NK-92 treated with Interleukin-12 subunit alpha and Interleukin-12 subunit beta, amount 100 ng/mL, for 24 hours (cell line): ENCODE results near the gene ARHGEF37.

Experiments used
- DNase-seq: peaks from one replicate; lab custom pipeline; 2025; lab: John Stamatoyannopoulos, UW

Gene ARHGEF37

GRCh38 chr5:149600932-149601331 lies 19.6 kb downstream of the ARHGEF37 start:
- no peak for DNase-seq

- DNase-seq, result no peak
Observed at GRCh38 chr5:149603210-149603609, 21.9 kb downstream of the ARHGEF37 start.

GRCh38 chr5:149603920-149604319 lies 22.6 kb downstream of the ARHGEF37 start:
- DNase-seq, result no peak

DNA sequence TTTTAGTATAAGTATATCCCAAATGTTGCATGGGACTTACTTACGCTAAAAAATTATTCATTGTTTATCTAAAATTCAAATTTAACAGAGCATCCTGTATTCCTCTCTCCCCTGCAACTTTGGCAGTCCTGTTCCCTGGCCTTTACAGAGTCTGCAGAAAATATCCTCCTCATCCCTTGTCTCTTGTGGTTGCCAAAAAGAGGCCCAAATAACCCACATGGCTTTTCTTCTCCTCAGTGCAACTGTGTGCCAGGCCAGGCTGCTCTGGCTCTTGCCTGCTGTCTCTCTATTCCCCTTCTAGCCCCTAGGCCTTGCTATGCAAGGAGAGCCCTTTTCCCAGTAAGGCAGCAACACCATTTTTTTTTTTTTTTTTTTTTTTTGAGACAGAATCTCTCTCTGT lies 23.0 kb downstream of the ARHGEF37 start:
- DNase-seq, result no peak

GRCh38 chr5:149605354-149605997 lies 24.2 kb downstream of the ARHGEF37 start:
- no peak for DNase-seq

- peak; percentile 29 for DNase-seq
Observed at GRCh38 chr5:149605998-149606724, 24.9 kb downstream of the ARHGEF37 start.

DNA sequence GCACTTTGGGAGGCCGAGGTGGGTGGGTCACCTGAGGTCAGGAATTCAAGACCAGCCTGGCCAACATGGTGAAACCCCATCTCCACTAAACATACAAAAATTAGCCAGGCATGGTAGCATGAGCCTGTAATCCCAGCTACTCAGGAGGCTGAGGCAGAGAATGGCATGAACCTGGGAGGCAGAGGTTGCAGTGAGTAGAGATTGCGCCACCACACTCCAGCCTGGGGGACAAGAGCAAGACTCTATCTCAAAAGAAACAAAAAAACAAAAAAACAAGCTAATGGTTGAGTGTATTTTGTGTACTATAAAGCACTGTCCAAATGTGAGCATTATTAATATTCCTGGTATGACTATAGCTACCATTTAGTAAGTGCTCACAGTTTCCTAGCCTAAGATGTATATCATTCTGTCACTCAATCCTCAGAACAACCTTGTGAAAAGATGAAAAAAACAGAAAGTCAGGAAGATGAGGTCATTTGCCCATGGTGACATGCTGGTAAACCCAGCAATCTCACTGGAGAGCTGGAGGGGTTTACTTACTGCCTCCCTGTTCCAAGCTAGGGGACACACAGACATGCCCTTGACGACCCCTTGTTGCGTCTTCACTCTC lies 27.7 kb downstream of the ARHGEF37 start:
- no peak for DNase-seq

DNA sequence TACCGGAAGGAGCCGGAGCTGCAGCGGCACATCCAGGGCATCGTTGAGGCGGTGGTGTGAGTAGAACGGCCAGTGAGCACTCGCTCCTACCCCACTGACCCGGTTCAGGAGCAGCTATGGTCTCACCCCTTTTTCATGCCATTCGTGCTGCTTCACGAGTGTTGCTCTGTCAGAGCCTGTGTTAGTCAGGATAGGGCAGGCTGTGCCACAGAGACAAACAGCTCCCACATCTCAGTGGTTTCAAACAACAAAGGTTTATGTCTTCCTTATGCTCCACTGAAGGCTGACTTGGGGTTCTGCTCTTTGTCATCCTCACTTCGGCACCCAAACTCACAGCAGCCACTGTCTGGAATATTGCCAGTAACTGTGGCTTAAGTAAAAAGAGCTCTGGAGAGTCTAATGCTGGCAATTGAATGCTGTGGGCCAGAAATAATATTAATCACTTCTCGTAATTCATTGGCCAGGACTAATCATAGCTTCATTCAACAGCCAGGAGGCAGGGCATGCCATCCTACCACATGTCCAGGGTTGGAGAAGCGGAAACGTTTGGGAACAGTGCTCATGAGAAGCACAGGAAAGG lies 28.4 kb downstream of the ARHGEF37 start:
- no peak for DNase-seq

- no peak for DNase-seq
Observed at GRCh38 chr5:149610589-149611255, 29.4 kb downstream of the ARHGEF37 start.

DNA sequence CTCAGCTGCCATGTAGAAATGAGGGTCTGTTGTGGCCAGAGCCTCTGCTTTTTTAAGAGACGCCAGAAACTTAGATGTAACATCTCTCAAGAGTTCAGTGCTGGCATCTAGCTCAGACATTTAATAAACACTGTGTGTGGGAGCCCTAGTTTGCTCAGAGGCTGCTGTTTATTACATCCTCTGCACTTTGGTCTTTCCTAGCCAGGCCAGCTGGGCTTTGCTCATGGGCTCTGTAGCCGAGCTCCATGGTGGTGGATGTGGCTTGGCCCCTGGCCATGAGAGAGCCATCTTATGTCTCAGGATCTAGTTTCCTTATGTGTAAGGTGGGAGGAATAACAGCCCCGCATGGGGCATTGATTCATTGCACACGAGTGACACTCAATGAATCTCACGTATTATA lies 30.0 kb downstream of the ARHGEF37 start:
- no peak for DNase-seq

DNA sequence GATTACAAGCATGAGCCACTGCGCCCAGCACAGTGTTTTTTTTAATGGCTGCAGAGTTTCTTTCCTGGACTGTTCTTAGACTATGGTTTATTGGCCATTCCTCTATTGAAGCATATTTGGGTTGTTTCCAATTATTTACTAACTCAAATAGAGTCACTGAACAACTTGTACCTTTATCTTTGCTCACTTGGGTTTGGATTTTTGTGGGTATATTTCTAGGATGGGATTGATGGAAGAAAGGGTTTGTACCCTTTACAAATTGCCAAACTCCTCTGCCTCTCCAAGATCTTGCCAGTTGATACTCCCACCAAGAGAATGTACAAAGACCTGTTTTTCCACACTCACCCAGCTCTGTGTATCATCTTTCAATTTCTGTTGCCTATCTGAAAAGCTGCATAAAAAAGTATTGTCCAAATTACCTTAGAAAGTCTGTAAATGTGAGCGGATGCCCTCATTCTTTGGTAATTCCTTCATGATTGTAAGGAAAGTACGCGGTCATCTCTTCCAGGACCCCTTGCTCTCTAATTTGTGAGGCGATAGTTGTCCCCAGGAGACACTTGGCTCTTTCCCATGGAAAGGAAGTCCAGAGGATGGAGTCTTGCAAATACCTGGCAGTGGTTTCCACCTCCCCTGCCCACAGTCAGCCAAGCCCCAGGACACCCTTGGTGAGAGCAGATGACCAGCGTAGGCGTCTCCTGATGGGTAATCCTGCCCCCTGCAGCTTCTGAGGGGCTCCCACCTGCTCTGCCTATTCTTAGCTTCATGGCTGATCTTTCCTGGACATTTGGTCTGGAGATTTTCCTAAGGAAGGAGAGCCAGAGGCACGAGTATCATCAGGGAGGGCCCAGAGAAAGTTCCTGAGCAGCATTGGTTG lies 33.0 kb downstream of the ARHGEF37 start:
- no peak for DNase-seq

DNA sequence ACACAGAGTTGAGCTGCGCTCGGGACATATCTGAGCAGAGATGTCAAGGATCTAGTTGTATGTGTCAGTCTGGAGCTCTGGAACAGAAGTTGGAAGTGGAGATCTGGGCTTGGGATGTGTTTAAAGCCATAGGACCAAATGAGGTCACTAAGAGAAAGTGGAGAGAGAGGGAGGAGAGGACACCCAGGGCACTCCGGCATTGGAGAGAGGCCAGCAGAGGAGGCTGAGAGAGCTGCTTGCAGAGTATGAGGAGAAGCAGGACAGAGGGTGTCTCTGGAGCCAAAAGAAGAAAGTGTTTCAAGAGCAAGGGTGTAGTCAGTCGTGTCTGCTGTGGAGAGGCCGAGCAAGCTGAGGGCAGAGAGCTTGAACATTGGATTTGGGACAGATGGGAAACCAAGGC lies 34.7 kb downstream of the ARHGEF37 start:
- DNase-seq, result no peak

- no peak for DNase-seq
Observed at GRCh38 chr5:149616727-149617285, 35.5 kb downstream of the ARHGEF37 start.

DNA sequence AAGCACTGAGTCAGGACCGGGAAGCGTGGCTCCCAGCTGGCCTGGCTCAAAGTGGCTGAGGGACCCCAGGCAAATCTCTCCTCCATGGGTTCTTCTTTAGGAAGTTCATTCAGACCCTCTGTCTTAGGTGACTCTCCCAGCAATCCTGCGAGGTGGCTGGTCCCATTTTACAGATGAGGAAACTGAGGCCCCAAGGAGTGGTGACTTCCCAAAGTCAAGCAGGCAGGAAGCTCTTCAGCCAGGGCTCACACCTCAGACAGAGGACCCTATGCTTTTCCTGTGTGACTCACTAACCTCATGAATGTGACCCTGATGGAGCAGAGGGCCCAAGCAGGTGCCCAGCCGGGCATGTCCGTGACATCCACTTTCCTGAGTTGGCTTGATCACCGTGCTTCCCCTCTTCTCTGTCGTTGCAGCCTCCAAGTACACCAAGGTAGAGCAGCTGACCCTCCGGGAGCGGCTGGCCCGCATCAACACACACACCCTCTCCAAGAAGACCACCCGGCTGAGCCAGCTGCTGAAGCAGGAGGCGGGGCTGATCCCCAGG lies 36.5 kb downstream of the ARHGEF37 start:
- DNase-seq, result no peak

GRCh38 chr5:149618581-149619248 lies 37.4 kb downstream of the ARHGEF37 start:
- no peak for DNase-seq

GRCh38 chr5:149621415-149622098 lies 40.3 kb downstream of the ARHGEF37 start:
- no peak for DNase-seq

GRCh38 chr5:149622466-149622865 lies 41.2 kb downstream of the ARHGEF37 start:
- DNase-seq, result no peak

DNA sequence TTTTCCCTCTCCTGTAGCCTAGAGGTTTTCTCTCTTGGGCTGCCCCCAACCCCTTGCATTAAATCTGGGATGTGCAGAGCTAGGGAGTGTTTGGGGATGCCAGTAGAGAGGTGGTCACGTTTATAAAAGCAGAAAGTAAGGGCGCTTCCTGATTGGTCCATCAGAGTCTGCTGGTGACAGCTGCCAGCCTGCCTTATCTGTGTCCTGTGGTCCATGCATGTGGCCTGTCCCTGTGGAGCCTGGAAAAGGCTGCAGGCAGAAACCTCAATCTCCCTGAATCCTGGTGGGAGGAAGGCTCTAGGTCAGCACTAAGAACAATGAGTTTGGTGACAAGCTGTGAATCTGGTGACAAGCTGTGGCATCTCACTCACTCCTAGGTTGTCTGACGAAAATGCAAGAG lies 42.2 kb downstream of the ARHGEF37 start:
- DNase-seq, result no peak

DNA sequence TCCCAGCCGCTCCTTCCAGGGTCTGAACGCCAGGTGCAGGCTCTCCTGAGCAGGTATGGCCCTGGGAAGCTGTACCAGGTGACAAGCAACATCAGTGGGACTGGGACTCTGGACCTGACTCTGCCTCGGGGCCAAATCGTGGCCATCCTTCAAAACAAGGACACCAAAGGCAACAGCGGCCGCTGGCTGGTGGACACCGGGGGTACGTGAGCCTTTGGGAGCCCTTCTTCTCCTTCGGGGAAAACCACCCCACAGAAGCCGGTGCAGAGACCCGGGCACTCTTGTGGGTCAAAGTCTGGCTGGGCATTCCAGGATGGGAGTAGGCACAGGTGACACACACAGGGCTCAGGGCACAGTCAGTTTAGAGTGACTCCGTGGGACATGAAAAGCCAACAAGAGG lies 45.8 kb downstream of the ARHGEF37 start:
- DNase-seq, result no peak

DNA sequence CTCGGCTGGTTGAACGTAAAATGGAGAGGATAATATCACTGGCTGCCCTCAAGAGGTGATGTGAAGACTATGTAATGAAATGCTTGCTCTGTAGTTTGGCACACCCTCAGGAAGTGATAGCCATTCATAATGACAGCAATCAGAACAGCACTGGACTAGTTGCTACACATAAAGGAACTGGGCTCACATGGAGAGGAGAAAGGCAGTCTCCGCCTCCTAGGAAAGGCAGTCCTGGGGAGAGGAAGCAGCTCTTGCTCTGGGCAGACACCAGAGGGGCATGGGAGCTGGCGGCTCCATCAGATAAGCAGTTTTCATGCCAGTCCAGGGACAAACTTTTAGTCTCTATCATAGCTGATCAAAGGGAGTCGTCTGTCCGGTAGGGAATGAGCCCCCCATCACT lies 46.9 kb downstream of the ARHGEF37 start:
- no peak for DNase-seq
